K562 (cell line): ENCODE measurements around the gene AP2A2. TPM values are rescaled to one million over a fixed set of nuclear protein-coding genes. Genes with fewer than 3 reads are reported as not detected.

ENCODE experiments used
- CHD4 ChIP-seq: fragments of 200-600 bp; sonication (generic); IDR thresholded peaks from 3 replicates; pipeline ENCODE4 v1.6.1; 2012; ENCODE audit warnings: low read depth, mild to moderate bottlenecking, mixed read lengths, low read length, inconsistent platforms; ENCODE audit not compliant: insufficient read depth, insufficient replicate concordance, poor library complexity, severe bottlenecking
- CHD7 ChIP-seq: fragments of 200-600 bp; sonication (generic); IDR thresholded peaks from one replicate; pipeline ENCODE4 v1.6.1; 2012; ENCODE audit warnings: mild to moderate bottlenecking, low read depth, low read length, inconsistent platforms
- HIVEP1 ChIP-seq: fragments of 250-450 bp; sonication (Bioruptor Pico); IDR thresholded peaks from 2 replicates; pipeline ENCODE4 v1.4.0; 2020; ENCODE audit warnings: mild to moderate bottlenecking
- SIX5 ChIP-seq, 2 experiments: IDR thresholded peaks; 2 replicates each; pipeline ENCODE4 v1.6.1; 2011; ENCODE audit warnings: low read length in 2 of 2, borderline replicate concordance in 1 of 2, low read depth in 1 of 2, mild to moderate bottlenecking in 1 of 2, moderate library complexity in 1 of 2; ENCODE audit not compliant: insufficient read depth in 1 of 2
- SOX6 ChIP-seq: fragments of 450-650 bp; IDR thresholded peaks from 2 replicates; pipeline ENCODE4 v1.6.1; 2014; ENCODE audit warnings: mild to moderate bottlenecking
- polyA plus RNA-seq, 8 experiments: library from polyadenylated mRNA; depleted of rRNA in 4 of 8; stranded (reverse) in 5 of 8; unstranded in 3 of 8; fragments of >200 nt; fragmentation: Nextera tagmentation in 2 of 8; fragmentation: Illumina TruSeq in 1 of 8; extraction: Ambion mirVana in 2 of 8; extraction: Trizol in 1 of 8; gene quantifications; 2 replicates each; pipeline versions ENCODE4 v1.2.1 to v1.2.3, GENCODE V29; 2011 to 2014; ENCODE audit warnings: inconsistent platforms in 1 of 8, missing spikeins in 1 of 8
- total RNA-seq, 7 experiments: library from RNA; depleted of rRNA in 6 of 7; stranded (reverse); fragments of >200 nt in 6 of 7; fragmentation: Illumina TruSeq in 2 of 7; extraction: Trizol in 2 of 7; gene quantifications; 2 replicates each; pipeline versions ENCODE4 v1.2.1 to v1.2.3, GENCODE V29; 2011 to 2021; ENCODE audit warnings: low replicate concordance in 1 of 7

AP2A2 gene
- total and polyA plus RNA-seq, 9 of the 15 experiments (the other 6 are each of a cell fraction or from before 2014, with no cell fraction given), result 0.69 to 41.7 (median 15.2) TPM

GRCh38 chr11:1024597-1025409 lies 99.1 kb downstream of the AP2A2 start (continued):
- TF ChIP-seq CHD4 (no peak), CHD7 (no peak), HIVEP1 (CRISPR knock-in tag) (no peak), SIX5 (IDR thresholded peaks at IDR 0.05; ENCODE audit: borderline replicate concordance in 1 of 2, insufficient read depth in 1 of 2, low read depth in 1 of 2, low read length in 2 of 2) (no peak), SOX6 (no peak)
- TF ChIP-seq, all 486 proteins: peak for 0
